BLaER1 treated with 17β-estradiol and CSF1 and Interleukin-3, amounts not matched to agents 10 nM and 100 nM (cell line): ENCODE data around the gene CANT1.

ENCODE experiments used
- H3K27ac ChIP-seq, 11 experiments: shearing (Covaris generic); formaldehyde crosslinking; 2 replicates each; pipeline ENCODE4 v1.8.1; 2022
- H3K27me3 ChIP-seq, 11 experiments: shearing (Covaris generic); formaldehyde crosslinking; 2 replicates each; pipeline ENCODE4 v1.8.1; 2022
- H3K36me3 ChIP-seq, 11 experiments: shearing (Covaris generic); formaldehyde crosslinking; 2 replicates each; pipeline ENCODE4 v1.8.1; 2022
- H3K4me1 ChIP-seq, 10 experiments: shearing (Covaris generic); formaldehyde crosslinking; 2 replicates each; pipeline ENCODE4 v1.8.1; 2022
- H3K4me2 ChIP-seq, 11 experiments: shearing (Covaris generic); formaldehyde crosslinking; 2 replicates each; pipeline ENCODE4 v1.8.1; 2022
- H3K4me3 ChIP-seq, 10 experiments: shearing (Covaris generic); formaldehyde crosslinking; 2 replicates each; pipeline ENCODE4 v1.8.1; 2022
- H3K9ac ChIP-seq, 11 experiments: shearing (Covaris generic); formaldehyde crosslinking; 2 replicates each; pipeline ENCODE4 v1.8.1; 2022
- H3K9me3 ChIP-seq, 11 experiments: shearing (Covaris generic); formaldehyde crosslinking; replicated peaks in 1 of 11; 2 replicates each; pipeline ENCODE4 v1.8.1; 2022
- H4K20me1 ChIP-seq, 11 experiments: shearing (Covaris generic); formaldehyde crosslinking; 2 replicates each; pipeline ENCODE4 v1.8.1; 2022
- Cebpa-rat ChIP-seq, 11 experiments: shearing (Covaris generic); IDR thresholded peaks; 2 replicates each; pipeline ENCODE4 v1.8.1; 2022

The CANT1 gene

DNA sequence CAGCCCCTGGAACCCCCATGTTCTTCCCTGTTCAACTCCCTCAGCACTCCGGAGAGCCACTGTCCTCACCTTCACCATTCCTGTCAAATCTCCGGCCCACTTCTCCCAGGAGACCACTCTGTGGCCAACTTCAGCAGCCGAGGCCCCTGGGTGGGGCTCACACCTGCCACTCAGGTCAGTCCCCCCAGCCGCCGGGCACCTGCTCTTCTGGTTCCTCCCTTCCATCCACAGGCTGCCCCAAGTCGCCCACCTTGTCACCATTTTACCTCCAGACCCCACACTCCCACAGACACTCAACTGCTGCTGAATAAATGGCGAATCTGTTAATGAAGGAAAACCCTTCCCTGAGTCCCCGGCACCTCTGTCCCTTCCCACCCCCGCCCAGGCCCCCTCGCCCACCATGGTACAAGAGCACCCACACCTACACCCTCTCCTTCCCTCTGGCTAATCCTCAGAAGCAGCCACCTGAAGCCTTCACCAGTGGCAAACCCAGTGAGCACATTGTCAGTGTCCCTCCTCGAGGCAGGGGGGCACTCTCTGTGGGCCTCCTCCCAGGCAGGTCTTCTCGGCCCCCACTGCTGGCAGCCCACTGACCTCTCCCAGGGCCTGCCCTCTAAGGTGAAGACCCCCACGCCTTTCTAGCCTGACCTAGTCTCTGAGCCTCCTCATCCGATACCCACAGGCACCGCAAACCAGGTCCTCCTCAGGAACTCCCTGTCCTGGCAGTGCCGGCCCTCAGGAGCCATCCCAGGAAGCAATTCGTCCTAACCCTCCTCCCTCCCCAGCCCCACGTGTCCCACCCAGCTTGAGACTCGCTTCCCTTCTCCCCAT lies 8.2 kb downstream of the CANT1 start:
- no peak overlapping the region for H3K27ac ChIP-seq
- H4K20me1 ChIP-seq: peaks cover 79 to 88% (median 86%) of the 10 kb centered on the region in 11 experiments; a peak in 21 of 22 replicates

GRCh38 chr17:79000396-79001189 lies 9.0 kb downstream of the CANT1 start:
- Histone ChIP-seq H3K27ac (no peak overlapping the region), H3K27me3 (no peaks in the 10 kb centered on the region), H3K9me3 (no peaks in the 10 kb centered on the region), H4K20me1 (peaks cover 79 to 88% (median 86%) of the 10 kb centered on the region in 11 experiments; a peak in 21 of 22 replicates), H3K36me3 (peaks cover 55 to 87% (median 74%) of the 10 kb centered on the region in 11 experiments), H3K4me2 (no peak overlapping the region), H3K4me1 (peaks cover 5 to 16% (median 6%) of the 10 kb centered on the region in 10 experiments), H3K4me3 (no peak overlapping the region), H3K9ac (peak overlapping the region in 1 of 11 experiments; percentile 17; a peak in 1 of 22 replicates)
- no peak for TF ChIP-seq Cebpa-rat (IDR thresholded peaks at IDR 0.05)

More for the DNA sequence above, 8.2 kb downstream of the CANT1 start:
- H3K9me3 ChIP-seq: no peaks in the 10 kb centered on the region
- H3K9ac ChIP-seq: peak overlapping the region in 1 of 11 experiments; percentile 17; a peak in 1 of 22 replicates
- peaks cover 47 to 86% (median 70%) of the 10 kb centered on the region in 11 experiments for H3K36me3 ChIP-seq
- H3K4me2 ChIP-seq: no peak overlapping the region
- H3K4me1 ChIP-seq: peaks cover 13 to 24% (median 14%) of the 10 kb centered on the region in 10 experiments
- no peaks in the 10 kb centered on the region for H3K27me3 ChIP-seq
- H3K4me3 ChIP-seq: no peak overlapping the region
- no peak for TF ChIP-seq Cebpa-rat (IDR thresholded peaks at IDR 0.05)

DNA sequence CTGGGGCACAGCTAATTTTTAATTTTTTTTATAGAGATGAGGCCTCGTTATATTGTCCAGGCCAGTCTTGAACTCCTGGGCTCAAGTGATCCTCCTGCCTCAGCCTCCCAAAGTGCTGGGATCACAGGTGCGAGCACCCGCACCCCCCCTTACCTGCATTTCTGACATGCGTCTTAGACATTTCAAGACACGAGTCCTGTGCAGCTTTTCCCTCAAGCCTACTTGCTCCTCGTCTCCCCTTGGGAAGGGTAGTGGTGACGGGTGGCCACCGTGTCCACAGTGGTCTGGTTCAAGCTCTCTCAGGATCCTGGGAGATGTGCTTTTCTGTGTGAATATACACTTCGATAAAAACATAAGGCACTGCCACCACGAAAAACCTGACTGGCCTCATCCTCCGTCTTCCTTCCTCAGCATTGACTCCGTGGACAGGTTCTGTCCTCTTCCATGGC lies 9.6 kb downstream of the CANT1 start:
- Histone ChIP-seq H3K27me3 (no peaks in the 10 kb centered on the region), H3K4me2 (no peak overlapping the region), H3K27ac (no peak overlapping the region), H4K20me1 (peaks cover 79 to 88% (median 86%) of the 10 kb centered on the region in 11 experiments; a peak in 21 of 22 replicates), H3K4me3 (no peak overlapping the region), H3K9me3 (no peaks in the 10 kb centered on the region), H3K4me1 (peaks cover 0 to 10% (median 0%) of the 10 kb centered on the region in 10 experiments; a peak in 3 of 20 replicates), H3K9ac (no peak overlapping the region), H3K36me3 (peaks cover 61 to 87% (median 80%) of the 10 kb centered on the region in 11 experiments)
- no peak for TF ChIP-seq Cebpa-rat (IDR thresholded peaks at IDR 0.05)

GRCh38 chr17:78999056-78999768 lies 10.4 kb downstream of the CANT1 start:
- peaks cover 0 to 10% (median 0%) of the 10 kb centered on the region in 10 experiments; a peak in 3 of 20 replicates for H3K4me1 ChIP-seq
- H3K36me3 ChIP-seq: peaks cover 69 to 95% (median 87%) of the 10 kb centered on the region in 11 experiments
- no peak for TF ChIP-seq Cebpa-rat (IDR thresholded peaks at IDR 0.05)
- H3K9ac ChIP-seq: no peak overlapping the region; a peak in 1 of 22 replicates
- H3K27me3 ChIP-seq: no peaks in the 10 kb centered on the region
- no peaks in the 10 kb centered on the region for H3K9me3 ChIP-seq
- H3K27ac ChIP-seq: no peak overlapping the region; a peak in 1 of 22 replicates
- H3K4me2 ChIP-seq: no peak overlapping the region
- peaks cover 85 to 96% (median 94%) of the 10 kb centered on the region in 11 experiments; a peak in 21 of 22 replicates for H4K20me1 ChIP-seq
- no peak overlapping the region for H3K4me3 ChIP-seq

DNA sequence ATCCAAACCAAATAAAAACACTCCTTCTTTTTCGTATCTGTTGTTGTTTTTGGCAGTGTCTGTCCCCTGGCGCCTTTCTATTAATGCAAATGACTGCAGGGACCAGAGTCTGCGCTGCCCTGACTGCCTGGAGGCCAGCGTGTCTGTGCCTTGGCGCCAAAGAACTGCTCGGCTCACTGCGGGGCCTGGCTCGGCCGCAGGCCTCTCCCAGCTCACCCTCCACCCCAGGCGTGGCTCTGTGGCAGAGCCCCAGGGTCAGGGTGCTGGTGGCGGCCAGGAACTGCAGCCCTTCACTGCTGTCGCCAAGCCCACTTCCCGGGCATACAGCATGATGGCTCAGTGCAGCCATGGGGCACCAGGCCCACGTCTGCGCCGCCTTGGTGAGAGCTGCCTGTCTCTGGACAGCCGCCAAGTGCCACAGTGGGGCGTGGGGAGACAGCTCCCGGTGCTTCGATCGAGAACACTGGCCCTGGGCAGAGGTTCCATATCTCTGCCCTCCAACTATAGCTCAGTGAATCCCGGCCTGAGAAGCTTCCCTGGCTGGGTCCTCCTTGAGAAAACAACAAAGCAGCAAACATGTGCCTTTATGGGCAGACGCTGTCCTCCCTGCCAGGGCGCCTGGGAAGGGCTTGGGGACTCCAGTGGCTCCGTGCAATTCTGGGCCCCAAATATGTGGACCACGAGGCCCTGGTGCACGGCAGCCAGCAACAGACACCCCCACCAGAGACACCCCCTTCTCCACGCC lies 11.1 kb downstream of the CANT1 start:
- H3K36me3 ChIP-seq: peaks cover 76 to 100% (median 93%) of the 10 kb centered on the region in 11 experiments

GRCh38 chr17:78997881-78998280 lies 11.7 kb downstream of the CANT1 start:
- Histone ChIP-seq H3K4me1 (peaks cover 0 to 20% (median 0%) of the 10 kb centered on the region in 10 experiments; a peak in 5 of 20 replicates), H3K36me3 (peaks cover 77 to 100% (median 93%) of the 10 kb centered on the region in 11 experiments), H3K27me3 (no peaks in the 10 kb centered on the region), H3K9me3 (no peaks in the 10 kb centered on the region), H4K20me1 (peaks cover 88 to 100% (median 99%) of the 10 kb centered on the region in 11 experiments; a peak in 21 of 22 replicates), H3K4me3 (no peak overlapping the region), H3K9ac (no peak overlapping the region), H3K27ac (no peak overlapping the region), H3K4me2 (no peak overlapping the region)
- TF ChIP-seq Cebpa-rat (IDR thresholded peaks at IDR 0.05): no peak

More for the DNA sequence above, 11.1 kb downstream of the CANT1 start:
- H4K20me1 ChIP-seq: peaks cover 89 to 100% (median 99%) of the 10 kb centered on the region in 11 experiments; a peak in 21 of 22 replicates
- no peak for TF ChIP-seq Cebpa-rat (IDR thresholded peaks at IDR 0.05)
- H3K9ac ChIP-seq: peak overlapping the region in 1 of 11 experiments; percentile 34; a peak in 1 of 22 replicates
- no peaks in the 10 kb centered on the region for H3K9me3 ChIP-seq
- no peak overlapping the region for H3K27ac ChIP-seq
- peaks cover 0 to 15% (median 0%) of the 10 kb centered on the region in 10 experiments; a peak in 4 of 20 replicates for H3K4me1 ChIP-seq
- no peak overlapping the region for H3K4me2 ChIP-seq
- H3K27me3 ChIP-seq: no peaks in the 10 kb centered on the region
- no peak overlapping the region for H3K4me3 ChIP-seq

DNA sequence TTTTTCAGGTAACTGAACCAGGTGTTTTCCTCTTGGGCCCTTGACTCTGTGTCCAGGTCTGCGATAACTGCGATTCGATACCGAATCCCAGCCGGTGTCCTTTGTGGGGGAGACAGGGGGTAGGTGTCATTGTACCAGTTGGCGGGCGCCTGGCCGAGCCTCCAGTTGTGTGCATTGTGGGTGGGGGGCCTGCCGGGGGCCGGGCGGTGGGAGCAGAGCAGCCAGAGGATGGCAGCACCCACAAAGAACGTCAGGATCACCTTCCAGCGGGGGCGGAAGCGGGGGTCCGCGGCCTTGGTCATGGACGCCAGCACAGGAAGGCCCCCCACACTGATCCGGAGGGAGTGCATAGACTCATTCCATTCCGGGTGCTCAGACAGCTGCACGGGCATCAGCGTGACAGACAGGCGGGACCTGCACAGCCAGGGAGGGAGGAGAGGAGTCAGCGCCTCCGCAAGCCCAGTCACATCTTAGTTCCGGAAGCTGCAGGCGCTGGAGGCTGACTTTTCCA lies 12.3 kb downstream of the CANT1 start:
- Histone ChIP-seq H3K4me3 (no peak overlapping the region), H4K20me1 (peaks cover 85 to 100% (median 97%) of the 10 kb centered on the region in 11 experiments; a peak in 21 of 22 replicates), H3K36me3 (peaks cover 81 to 100% (median 93%) of the 10 kb centered on the region in 11 experiments), H3K4me2 (no peak overlapping the region), H3K27ac (no peak overlapping the region), H3K4me1 (peaks cover 0 to 17% (median 0%) of the 10 kb centered on the region in 10 experiments; a peak in 5 of 20 replicates), H3K9me3 (no peaks in the 10 kb centered on the region), H3K27me3 (no peaks in the 10 kb centered on the region), H3K9ac (no peak overlapping the region)
- no peak for TF ChIP-seq Cebpa-rat (IDR thresholded peaks at IDR 0.05)
